Measurements from ENCODE around the gene FAM227B. TPM values are rescaled to one million over a fixed set of nuclear protein-coding genes. Genes with fewer than 3 reads are reported as not detected.
"Not testable (repeated sequence)": the region's sequence is repeated elsewhere in the genome, so short reads cannot be mapped to it uniquely, and the experiment has no call there.

FAM227B gene
- total RNA-seq, 4 donors from 2014 or later: 2.1 to 8.0 (median 5.1) TPM

DNA sequence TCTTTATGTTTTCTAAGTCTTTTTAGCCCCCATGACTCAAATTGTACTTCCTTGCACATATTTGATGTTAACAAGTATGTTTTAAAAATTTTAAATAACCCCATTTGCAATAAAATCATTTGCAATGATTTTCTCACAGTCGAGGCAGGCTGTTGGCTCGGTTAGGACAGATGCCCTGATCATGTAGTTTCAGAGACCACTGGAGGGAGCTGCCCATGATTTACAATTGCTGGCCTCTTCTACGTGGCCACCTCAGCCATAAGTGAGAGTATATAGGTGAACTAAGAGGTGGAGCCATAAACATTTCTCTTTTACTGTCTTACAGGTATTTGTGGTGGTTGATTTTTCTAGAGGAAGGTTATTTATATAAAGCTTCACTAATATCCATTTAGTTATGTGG lies 1.9 kb upstream of the FAM227B start:
- DNase-seq (ENCODE audit: low spot score in 2 of 2): no peak
- no peaks in the 10 kb centered on the region for H3K9me3 ChIP-seq
- no peak overlapping the region for H3K27ac ChIP-seq
- peaks cover 14% of the 10 kb centered on the region for H3K36me3 ChIP-seq
- peaks cover 34% of the 10 kb centered on the region for H3K4me1 ChIP-seq
- no peaks in the 10 kb centered on the region for H3K27me3 ChIP-seq
- TF ChIP-seq, protein P1, sequence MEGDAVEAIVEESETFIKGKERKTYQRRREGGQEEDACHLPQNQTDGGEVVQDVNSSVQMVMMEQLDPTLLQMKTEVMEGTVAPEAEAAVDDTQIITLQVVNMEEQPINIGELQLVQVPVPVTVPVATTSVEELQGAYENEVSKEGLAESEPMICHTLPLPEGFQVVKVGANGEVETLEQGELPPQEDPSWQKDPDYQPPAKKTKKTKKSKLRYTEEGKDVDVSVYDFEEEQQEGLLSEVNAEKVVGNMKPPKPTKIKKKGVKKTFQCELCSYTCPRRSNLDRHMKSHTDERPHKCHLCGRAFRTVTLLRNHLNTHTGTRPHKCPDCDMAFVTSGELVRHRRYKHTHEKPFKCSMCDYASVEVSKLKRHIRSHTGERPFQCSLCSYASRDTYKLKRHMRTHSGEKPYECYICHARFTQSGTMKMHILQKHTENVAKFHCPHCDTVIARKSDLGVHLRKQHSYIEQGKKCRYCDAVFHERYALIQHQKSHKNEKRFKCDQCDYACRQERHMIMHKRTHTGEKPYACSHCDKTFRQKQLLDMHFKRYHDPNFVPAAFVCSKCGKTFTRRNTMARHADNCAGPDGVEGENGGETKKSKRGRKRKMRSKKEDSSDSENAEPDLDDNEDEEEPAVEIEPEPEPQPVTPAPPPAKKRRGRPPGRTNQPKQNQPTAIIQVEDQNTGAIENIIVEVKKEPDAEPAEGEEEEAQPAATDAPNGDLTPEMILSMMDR (IDR thresholded peaks at IDR 0.05): no peak
- TF ChIP-seq POLR2AphosphoS5 (IDR thresholded peaks at IDR 0.05) (no peak), POLR2A (IDR thresholded peaks at IDR 0.05) (no peak), EP300 (IDR thresholded peaks at IDR 0.05) (no peak)
- WGBS: 80% methylated on average over 3 of the region's 3 CpGs
- H3K4me3 ChIP-seq: peak overlapping the region; percentile 87

DNA sequence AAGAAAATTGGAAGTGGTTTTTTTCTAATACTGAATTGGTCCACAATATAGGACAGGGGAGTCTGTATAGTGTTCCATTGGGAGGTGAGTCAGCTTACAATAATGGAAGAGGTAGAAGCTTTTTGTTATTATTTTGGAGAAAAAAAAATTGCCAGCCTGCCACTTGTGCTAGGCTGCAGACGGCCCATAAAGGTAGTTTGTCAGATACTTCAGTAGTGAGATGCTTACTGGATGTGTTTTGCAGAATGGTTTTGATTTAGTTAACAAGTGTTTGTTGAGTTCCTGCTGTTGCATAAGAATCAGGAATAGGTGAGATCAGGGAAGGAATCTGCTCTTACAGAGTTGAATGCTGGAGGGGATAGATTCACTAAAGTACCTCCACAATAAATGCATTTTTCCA lies 1.3 kb upstream of the FAM227B start:
- Histone ChIP-seq H3K9me3 (no peaks in the 10 kb centered on the region), H3K27ac (peak overlapping the region; percentile 94), H3K4me1 (peaks cover 29% of the 10 kb centered on the region), H3K27me3 (no peaks in the 10 kb centered on the region), H3K4me3 (peak overlapping the region; percentile 87), H3K36me3 (peaks cover 9% of the 10 kb centered on the region)
- TF ChIP-seq EP300 (IDR thresholded peaks at IDR 0.05) (no peak), POLR2AphosphoS5 (IDR thresholded peaks at IDR 0.05) (no peak), POLR2A (IDR thresholded peaks at IDR 0.05) (no peak)
- TF ChIP-seq, protein P1 (IDR thresholded peaks at IDR 0.05): no peak
- WGBS: 32% methylated on average over 1 of the region's 1 CpG
- DNase-seq (ENCODE audit: low spot score in 2 of 2): no peak

DNA sequence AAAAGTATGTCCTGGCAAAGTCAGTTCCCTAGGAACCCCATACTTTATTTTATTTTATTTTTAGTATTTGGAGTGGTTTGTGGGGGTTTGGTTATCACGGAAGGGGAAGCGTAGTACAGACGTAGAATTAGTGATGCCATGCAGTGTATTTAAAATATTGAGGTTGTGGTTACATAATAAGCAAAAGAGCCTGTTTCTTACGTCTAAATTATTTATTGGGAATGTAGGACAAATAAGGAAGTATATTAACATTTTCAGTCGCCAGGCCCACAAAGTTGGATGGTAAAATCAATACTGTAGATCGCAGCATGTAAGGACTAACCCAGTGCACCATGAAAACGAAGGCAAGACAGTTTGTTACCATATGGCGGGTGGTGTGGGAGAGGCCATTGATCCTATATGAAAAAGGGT lies 788 bp upstream of the FAM227B start:
- DNase-seq (ENCODE audit: low spot score in 2 of 2): no peak
- peaks cover 29% of the 10 kb centered on the region for H3K4me1 ChIP-seq
- TF ChIP-seq, protein P1 (IDR thresholded peaks at IDR 0.05): no peak
- TF ChIP-seq EP300 (IDR thresholded peaks at IDR 0.05): no peak
- TF ChIP-seq POLR2A (IDR thresholded peaks at IDR 0.05): no peak
- no peak for TF ChIP-seq POLR2AphosphoS5 (IDR thresholded peaks at IDR 0.05)
- 10% methylated on average over 8 of the region's 8 CpGs for WGBS
- peak overlapping the region; percentile 87 for H3K4me3 ChIP-seq
- H3K27ac ChIP-seq: peak overlapping the region; percentile 94
- no peaks in the 10 kb centered on the region for H3K27me3 ChIP-seq
- peaks cover 9% of the 10 kb centered on the region for H3K36me3 ChIP-seq
- H3K9me3 ChIP-seq: no peaks in the 10 kb centered on the region

DNA sequence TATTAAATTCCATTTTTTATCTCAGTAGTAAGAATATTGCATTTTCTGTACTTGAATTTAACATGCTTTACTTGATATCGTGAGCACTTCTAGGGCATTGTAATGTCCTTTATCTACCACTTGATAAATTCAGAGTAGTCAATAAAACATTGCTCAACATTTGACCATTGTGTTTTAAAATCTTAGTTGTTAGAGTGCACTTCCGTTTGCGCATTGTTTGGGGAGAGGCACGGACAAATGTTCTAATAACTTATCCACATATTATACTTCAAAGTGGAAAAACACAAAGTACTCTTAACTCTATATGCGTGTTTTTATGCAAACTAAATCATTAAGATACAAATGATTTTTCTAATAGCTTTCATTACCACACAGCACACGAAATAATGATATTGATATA lies 419 bp downstream of the FAM227B start:
- DNase-seq (ENCODE audit: low spot score in 2 of 2): no peak
- no peak for TF ChIP-seq POLR2A (IDR thresholded peaks at IDR 0.05)
- TF ChIP-seq, protein P1 (IDR thresholded peaks at IDR 0.05): peak in 1 of 2 donors; percentile 14
- WGBS: 2% methylated on average over 6 of the region's 6 CpGs
- peaks cover 29% of the 10 kb centered on the region for H3K4me1 ChIP-seq
- no peaks in the 10 kb centered on the region for H3K9me3 ChIP-seq
- peaks cover under 1% of the 10 kb centered on the region for H3K36me3 ChIP-seq
- peak overlapping the region; percentile 94 for H3K27ac ChIP-seq
- no peaks in the 10 kb centered on the region for H3K27me3 ChIP-seq
- peak overlapping the region; percentile 87 for H3K4me3 ChIP-seq

DNA sequence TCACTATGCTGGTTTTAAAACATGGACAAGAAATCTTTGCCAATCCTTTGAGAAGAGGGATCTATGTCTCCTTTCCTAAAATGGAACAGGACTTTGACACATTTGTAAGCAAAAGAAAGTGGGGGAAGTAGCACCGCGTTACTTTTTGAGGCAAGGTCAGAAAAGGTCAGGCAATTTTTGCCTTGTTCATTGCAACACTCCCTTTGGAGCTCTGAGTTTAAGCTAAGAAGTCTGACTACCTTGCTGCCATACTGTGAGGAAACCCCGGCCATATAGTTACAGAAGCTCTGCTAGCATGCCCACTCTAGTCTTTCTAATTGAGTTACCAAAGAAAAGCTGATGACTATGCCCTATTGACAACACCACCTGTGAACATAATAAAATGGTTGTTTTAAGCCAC lies 1.4 kb downstream of the FAM227B start:
- Histone ChIP-seq H3K27ac (no peak overlapping the region), H3K36me3 (no peaks in the 10 kb centered on the region), H3K9me3 (no peaks in the 10 kb centered on the region), H3K4me3 (no peak overlapping the region), H3K27me3 (no peaks in the 10 kb centered on the region), H3K4me1 (peaks cover 29% of the 10 kb centered on the region)
- WGBS: 91% methylated on average over 3 of the region's 3 CpGs
- no peak for DNase-seq (ENCODE audit: low spot score in 2 of 2)
- TF ChIP-seq POLR2AphosphoS5 (IDR thresholded peaks at IDR 0.05): no peak
- TF ChIP-seq, protein P1 (IDR thresholded peaks at IDR 0.05): no peak
- TF ChIP-seq POLR2A (IDR thresholded peaks at IDR 0.05): no peak
- TF ChIP-seq EP300 (IDR thresholded peaks at IDR 0.05): no peak

DNA sequence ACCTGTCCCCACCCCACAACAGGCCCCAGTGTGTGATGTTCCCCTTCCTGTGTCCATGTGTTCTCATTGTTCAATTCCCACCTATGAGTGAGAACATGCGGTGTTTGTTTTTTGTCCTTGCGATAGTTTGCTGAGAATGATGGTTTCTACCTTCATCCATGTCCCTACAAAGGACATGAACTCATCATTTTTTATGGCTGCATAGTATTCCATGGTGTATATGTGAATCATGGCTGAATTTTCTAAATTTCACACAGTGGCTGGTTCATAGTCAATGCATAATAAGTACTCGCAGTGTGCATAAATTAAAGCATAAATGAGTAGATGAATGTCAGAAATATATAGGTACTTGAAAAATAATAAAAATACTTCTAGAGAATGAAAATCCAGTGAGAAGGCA lies 8.4 kb downstream of the FAM227B start:
- WGBS: 96% methylated on average over 3 of the region's 3 CpGs
- not testable (repeated sequence) for H3K36me3 ChIP-seq; DNase-seq (ENCODE audit: low spot score in 2 of 2)

More for the DNA sequence above, 8.4 kb downstream of the FAM227B start:
- not testable (repeated sequence) for H3K27ac ChIP-seq, H3K27me3 ChIP-seq, H3K9me3 ChIP-seq, H3K4me3 ChIP-seq, H3K4me1 ChIP-seq
